K562 (cell line): ENCODE measurements around the gene FIGLA. TPM values are rescaled to one million over a fixed set of nuclear protein-coding genes. Genes with fewer than 3 reads are reported as not detected.

Source experiments
- ATAC-seq: fragments of 200-7000 bp; cut with Tn5 transposase; 3 replicates; pipeline ENCODE4 v1.9.1; 2020; ENCODE audit warnings: moderate library complexity
- BruUV-seq: library from RNA; stranded (reverse); fragments of 400-500 nt; replicated peaks from 2 replicates; lab custom pipeline; 2021; lab: Mats Ljungman, UMichigan
- CTCF ChIA-PET: fragments of 300-600 bp; formaldehyde crosslinking; extraction: SDS; loops from one replicate; lab custom pipeline; 2021; ENCODE audit warnings: low intra/inter-chr PET ratio; lab: Yijun Ruan, JAX
- POLR2A ChIA-PET: fragments of 300-600, 350-650 bp; sonication (Branson Sonifier 250); formaldehyde crosslinking; extraction: SDS; loops from one replicate; lab custom pipeline; 2021; ENCODE audit warnings: antibody characterized with exemption, inconsistent platforms; lab: Yijun Ruan, JAX
- DNase-seq, 4 experiments: peaks; one replicate each; pipeline versions ENCODE4 v3.0.0 to v3.0.0-alpha.2; 2011 to 2018; ENCODE audit warnings: low spot score in 3 of 4, mixed read lengths in 3 of 4; ENCODE audit errors: extremely low read depth in 1 of 4
- FAIRE-seq: peaks from 2 replicates; lab custom pipeline; 2011; peaks lifted over from hg19 to GRCh38; lab: Jason Lieb, UNC
- H2AFZ ChIP-seq: 2 replicates; pipeline ENCODE4 v1.6.0; 2011; ENCODE audit warnings: low read depth, low read length, control low read depth, inconsistent platforms
- H3K27ac ChIP-seq: fragments of 200-600 bp; 3 replicates; pipeline ENCODE4 v1.8.0; 2011; ENCODE audit warnings: low read depth, mild to moderate bottlenecking, control low read depth, inconsistent platforms, low read length, moderate library complexity, mixed read lengths; ENCODE audit errors: extremely low read depth
- H3K27me3 ChIP-seq, 2 experiments: fragments of 300-600 bp in 1 of 2; 2 replicates in 1 of 2; 3 replicates in 1 of 2; pipeline versions ENCODE4 v1.6.0 to v1.8.0; 2011; ENCODE audit warnings: inconsistent platforms in 2 of 2, low read length in 2 of 2, mild to moderate bottlenecking in 1 of 2, mixed read lengths in 1 of 2, moderate library complexity in 1 of 2; ENCODE audit not compliant: control insufficient read depth in 2 of 2, insufficient read depth in 2 of 2
- H3K36me3 ChIP-seq: fragments of 300-600 bp; 3 replicates; pipeline ENCODE4 v1.8.0; 2011; ENCODE audit warnings: mild to moderate bottlenecking, low read length, inconsistent platforms; ENCODE audit not compliant: control insufficient read depth, insufficient read depth
- H3K4me1 ChIP-seq, 2 experiments: fragments of 200-600 bp in 1 of 2; replicated peaks in 1 of 2; 2 replicates in 1 of 2; 3 replicates in 1 of 2; pipeline versions ENCODE4 v1.5.1 to v1.8.0; 2011; ENCODE audit warnings: inconsistent platforms in 2 of 2, low read length in 2 of 2, mild to moderate bottlenecking in 1 of 2, mixed read lengths in 1 of 2, moderate library complexity in 1 of 2; ENCODE audit not compliant: control insufficient read depth in 2 of 2, insufficient read depth in 2 of 2
- H3K4me2 ChIP-seq: 2 replicates; pipeline ENCODE4 v1.6.1; 2011; ENCODE audit warnings: low read length, control low read depth, inconsistent platforms, mixed read lengths; ENCODE audit not compliant: insufficient read depth
- H3K4me3 ChIP-seq: fragments of 200-600 bp; sonication (generic), shearing (Covaris generic); 2 replicates; pipeline ENCODE4 v1.5.1; 2016; ENCODE audit warnings: control low read depth, inconsistent platforms
- H3K79me2 ChIP-seq: fragments of 200-600 bp; 3 replicates; pipeline ENCODE4 v1.8.0; 2011; ENCODE audit warnings: low read length, inconsistent platforms; ENCODE audit not compliant: control insufficient read depth, insufficient read depth
- H3K9ac ChIP-seq, 2 experiments: 2 replicates each; pipeline versions ENCODE4 v1.6.0 to v1.6.1; 2011; ENCODE audit warnings: low read depth in 2 of 2, low read length in 2 of 2, control low read depth in 1 of 2, inconsistent platforms in 1 of 2, mild to moderate bottlenecking in 1 of 2, mixed read lengths in 1 of 2; ENCODE audit not compliant: insufficient read depth in 1 of 2
- H3K9me1 ChIP-seq: one replicate; pipeline ENCODE4 v1.6.0; 2011; ENCODE audit warnings: inconsistent platforms, mild to moderate bottlenecking, low read length, moderate library complexity; ENCODE audit not compliant: control insufficient read depth, insufficient read depth
- H3K9me3 ChIP-seq: replicated peaks from 2 replicates; pipeline ENCODE4 v1.5.1; 2011; ENCODE audit warnings: low read depth, low read length, inconsistent platforms; ENCODE audit not compliant: control insufficient read depth, insufficient read depth
- H4K20me1 ChIP-seq: replicated peaks from 2 replicates; pipeline ENCODE4 v1.6.1; 2011; ENCODE audit warnings: low read length, inconsistent platforms, mixed read lengths; ENCODE audit not compliant: control insufficient read depth, insufficient read depth
- HDAC8 ChIP-seq: fragments of 450-650 bp; IDR thresholded peaks from 2 replicates; pipeline ENCODE4 v1.6.1; 2016; ENCODE audit warnings: mild to moderate bottlenecking, missing genetic modification characterization, moderate library complexity, missing compliant biosample characterization
- MTA1 ChIP-seq: fragments of 450-650 bp; IDR thresholded peaks from 2 replicates; pipeline ENCODE4 v1.6.1; 2017; ENCODE audit warnings: borderline replicate concordance
- RBM17 ChIP-seq: fragments of 200-400 bp; formaldehyde crosslinking; IDR thresholded peaks from 2 replicates; pipeline ENCODE4 v1.6.1; 2017; ENCODE audit warnings: low read depth, mild to moderate bottlenecking, low read length, borderline replicate concordance
- WGBS: fragments of 100-300 bp; shearing (Covaris generic); methylation state at CpG from one replicate; pipeline ENCODE4 v1.1.6; 2016; ENCODE audit warnings: low coverage, mixed read lengths; ENCODE audit not compliant: insufficient coverage; ENCODE audit errors: missing lambda C conversion rate; 5-methylcytosine and 5-hydroxymethylcytosine counted together
- in situ Hi-C: fragments of 300-500 bp; cut with MboI; formaldehyde crosslinking; loops from 4 replicates; pipeline ENCODE4 v1.15.0; 2018; ENCODE audit warnings: inconsistent platforms, mixed read lengths
- intact Hi-C: fragments of 100-400 bp; cut with micrococcal nuclease; formaldehyde crosslinking; loops from 2 replicates; pipeline ENCODE4 v1.14.2; 2022
- polyA plus RNA-seq, 8 experiments: library from polyadenylated mRNA; depleted of rRNA in 4 of 8; stranded (reverse) in 5 of 8; unstranded in 3 of 8; fragments of >200 nt; fragmentation: Nextera tagmentation in 2 of 8; fragmentation: Illumina TruSeq in 1 of 8; extraction: Ambion mirVana in 2 of 8; extraction: Trizol in 1 of 8; gene quantifications; 2 replicates each; pipeline versions ENCODE4 v1.2.1 to v1.2.3, GENCODE V29; 2011 to 2014; ENCODE audit warnings: inconsistent platforms in 1 of 8, missing spikeins in 1 of 8
- total RNA-seq, 7 experiments: library from RNA; depleted of rRNA in 6 of 7; stranded (reverse); fragments of >200 nt in 6 of 7; fragmentation: Illumina TruSeq in 2 of 7; extraction: Trizol in 2 of 7; gene quantifications; 2 replicates each; pipeline versions ENCODE4 v1.2.1 to v1.2.3, GENCODE V29; 2011 to 2021; ENCODE audit warnings: low replicate concordance in 1 of 7
- TF ChIP-seq, protein P1 (sequence below), 2 experiments: fragments of 450-650 bp; IDR thresholded peaks; 2 replicates each; pipeline ENCODE4 v1.6.1; 2016; ENCODE audit warnings: mild to moderate bottlenecking in 2 of 2, borderline replicate concordance in 1 of 2, low read depth in 1 of 2, moderate library complexity in 1 of 2
- TF ChIP-seq, protein P2 (sequence below): fragments of 450-650 bp; formaldehyde crosslinking; IDR thresholded peaks from 2 replicates; pipeline ENCODE4 v1.4.0; 2020; ENCODE audit warnings: mild to moderate bottlenecking, moderate library complexity

The FIGLA gene
- total and polyA plus RNA-seq, 9 of the 15 experiments (the other 6 are each of a cell fraction or from before 2014, with no cell fraction given) = not detected

DNA sequence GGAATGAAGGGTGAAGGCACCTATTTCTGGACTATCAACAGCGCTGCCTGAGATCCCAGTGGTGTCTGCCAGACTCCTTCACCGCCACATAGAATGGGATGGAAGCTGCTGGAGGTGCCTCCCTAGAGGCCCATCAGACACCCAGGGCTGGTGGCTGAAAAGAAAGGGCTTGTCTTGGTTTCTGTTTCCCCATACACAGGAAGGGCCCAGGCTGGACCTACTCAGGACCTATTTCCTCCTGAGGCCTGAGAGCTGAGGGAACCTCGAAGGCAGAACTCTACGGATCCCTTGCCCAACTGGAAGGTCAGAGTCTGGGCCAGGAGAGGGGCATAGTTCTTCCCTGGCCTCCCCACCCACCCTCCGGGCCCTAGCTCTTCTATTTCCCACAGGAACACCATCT lies 32.8 kb upstream of the FIGLA start (continued):
- TF ChIP-seq, protein P1, sequence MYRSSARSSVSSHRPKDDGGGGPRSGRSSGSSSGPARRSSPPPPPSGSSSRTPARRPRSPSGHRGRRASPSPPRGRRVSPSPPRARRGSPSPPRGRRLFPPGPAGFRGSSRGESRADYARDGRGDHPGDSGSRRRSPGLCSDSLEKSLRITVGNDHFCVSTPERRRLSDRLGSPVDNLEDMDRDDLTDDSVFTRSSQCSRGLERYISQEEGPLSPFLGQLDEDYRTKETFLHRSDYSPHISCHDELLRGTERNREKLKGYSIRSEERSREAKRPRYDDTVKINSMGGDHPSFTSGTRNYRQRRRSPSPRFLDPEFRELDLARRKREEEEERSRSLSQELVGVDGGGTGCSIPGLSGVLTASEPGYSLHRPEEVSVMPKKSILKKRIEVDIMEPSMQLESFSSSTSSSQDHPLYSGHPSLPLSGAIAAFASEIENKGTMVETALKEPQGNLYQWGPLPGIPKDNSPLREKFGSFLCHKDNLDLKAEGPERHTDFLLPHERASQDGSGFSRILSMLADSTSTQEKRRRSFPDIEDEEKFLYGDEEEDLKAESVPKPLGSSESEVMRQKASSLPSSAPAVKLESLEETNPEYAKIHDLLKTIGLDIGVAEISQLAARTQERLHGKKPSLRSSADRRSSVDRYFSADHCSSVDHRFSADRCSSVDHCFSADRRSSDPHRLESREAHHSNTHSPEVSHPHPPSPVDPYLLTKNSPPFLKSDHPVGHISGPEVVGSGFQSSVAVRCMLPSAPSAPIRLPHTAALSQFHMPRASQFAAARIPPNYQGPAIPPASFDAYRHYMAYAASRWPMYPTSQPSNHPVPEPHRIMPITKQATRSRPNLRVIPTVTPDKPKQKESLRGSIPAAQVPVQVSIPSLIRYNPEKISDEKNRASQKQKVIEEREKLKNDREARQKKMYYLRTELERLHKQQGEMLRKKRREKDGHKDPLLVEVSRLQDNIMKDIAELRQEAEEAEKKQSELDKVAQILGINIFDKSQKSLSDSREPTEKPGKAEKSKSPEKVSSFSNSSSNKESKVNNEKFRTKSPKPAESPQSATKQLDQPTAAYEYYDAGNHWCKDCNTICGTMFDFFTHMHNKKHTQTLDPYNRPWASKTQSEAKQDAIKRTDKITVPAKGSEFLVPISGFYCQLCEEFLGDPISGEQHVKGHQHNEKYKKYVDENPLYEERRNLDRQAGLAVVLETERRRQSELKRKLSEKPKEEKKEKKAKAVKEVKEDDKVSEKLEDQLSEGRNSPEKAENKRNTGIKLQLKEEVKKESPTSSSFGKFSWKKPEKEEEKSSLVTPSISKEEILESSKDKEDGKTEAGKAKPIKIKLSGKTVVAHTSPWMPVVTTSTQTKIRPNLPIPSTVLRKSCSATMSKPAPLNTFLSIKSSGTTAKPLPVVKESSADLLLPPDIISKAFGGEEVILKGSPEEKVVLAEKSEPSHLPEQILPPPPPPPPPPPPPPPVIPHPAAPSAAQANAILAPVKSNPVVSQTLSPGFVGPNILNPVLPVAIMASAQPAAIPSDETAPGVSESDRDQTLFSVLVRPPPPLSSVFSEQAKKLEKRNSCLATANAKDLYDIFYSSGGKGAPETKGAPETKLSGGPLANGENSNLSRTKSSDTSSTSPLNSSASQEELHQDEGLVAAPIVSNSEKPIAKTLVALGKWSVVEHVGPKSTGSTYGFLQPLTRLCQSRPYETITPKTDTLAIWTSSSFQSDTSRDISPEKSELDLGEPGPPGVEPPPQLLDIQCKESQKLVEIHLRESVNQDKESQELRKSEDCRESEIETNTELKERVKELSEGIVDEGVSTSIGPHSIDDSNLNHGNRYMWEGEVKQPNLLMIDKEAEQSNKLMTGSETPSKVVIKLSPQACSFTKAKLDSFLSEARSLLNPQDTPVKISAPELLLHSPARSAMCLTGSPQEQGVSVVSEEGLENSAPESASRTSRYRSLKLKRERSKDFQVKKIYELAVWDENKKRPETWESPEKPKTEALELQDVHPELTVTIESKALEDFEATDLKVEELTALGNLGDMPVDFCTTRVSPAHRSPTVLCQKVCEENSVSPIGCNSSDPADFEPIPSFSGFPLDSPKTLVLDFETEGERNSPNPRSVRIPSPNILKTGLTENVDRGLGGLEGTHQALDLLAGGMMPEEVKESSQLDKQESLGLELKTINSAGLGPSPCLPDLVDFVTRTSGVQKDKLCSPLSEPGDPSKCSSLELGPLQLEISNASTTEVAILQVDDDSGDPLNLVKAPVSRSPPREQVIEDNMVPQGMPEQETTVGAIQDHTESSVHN (IDR thresholded peaks at IDR 0.05; ENCODE audit: borderline replicate concordance in 1 of 2, low read depth in 1 of 2) = no peak
- TF ChIP-seq, all 486 proteins: peak for 0

DNA sequence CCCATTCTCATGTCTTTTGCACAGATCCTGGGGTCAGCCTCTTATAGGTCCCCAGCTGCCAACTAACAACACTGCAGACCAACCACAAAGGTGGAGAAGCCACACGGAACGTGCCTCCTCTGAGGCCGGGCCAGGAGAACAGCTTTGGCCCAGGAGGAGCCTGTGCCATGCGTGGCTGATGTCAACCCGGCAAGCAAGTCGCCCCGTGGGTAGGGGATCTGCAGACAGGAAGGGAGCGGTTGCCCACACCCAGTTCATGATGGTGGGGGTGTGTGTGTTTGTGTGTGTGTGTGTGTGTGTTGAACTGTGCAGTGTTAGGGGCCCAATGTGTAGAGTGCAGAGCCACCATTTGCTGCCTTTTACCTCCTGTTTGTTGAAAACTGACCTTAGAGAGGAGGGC lies 32.4 kb upstream of the FIGLA start:
- FAIRE-seq (no peak), ATAC-seq (no peak), DNase-seq (no peak)
- TF ChIP-seq MTA1 (no peak), RBM17 (no peak), HDAC8 (tag) (no peak)
- TF ChIP-seq, protein P2, sequence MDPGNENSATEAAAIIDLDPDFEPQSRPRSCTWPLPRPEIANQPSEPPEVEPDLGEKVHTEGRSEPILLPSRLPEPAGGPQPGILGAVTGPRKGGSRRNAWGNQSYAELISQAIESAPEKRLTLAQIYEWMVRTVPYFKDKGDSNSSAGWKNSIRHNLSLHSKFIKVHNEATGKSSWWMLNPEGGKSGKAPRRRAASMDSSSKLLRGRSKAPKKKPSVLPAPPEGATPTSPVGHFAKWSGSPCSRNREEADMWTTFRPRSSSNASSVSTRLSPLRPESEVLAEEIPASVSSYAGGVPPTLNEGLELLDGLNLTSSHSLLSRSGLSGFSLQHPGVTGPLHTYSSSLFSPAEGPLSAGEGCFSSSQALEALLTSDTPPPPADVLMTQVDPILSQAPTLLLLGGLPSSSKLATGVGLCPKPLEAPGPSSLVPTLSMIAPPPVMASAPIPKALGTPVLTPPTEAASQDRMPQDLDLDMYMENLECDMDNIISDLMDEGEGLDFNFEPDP (CRISPR knock-in tag) = no peak
- no peaks in the 10 kb centered on the region for H3K9me3 ChIP-seq
- no peak overlapping the region for H2AFZ ChIP-seq
- ChIA-PET POLR2A (interaction anchor here (0.6 kb wide), 1 partner anchor 103 kb away, joined by 4 read pairs; no protein-coding TSS in a partner anchor), CTCF (no interaction called here)
- H3K9ac ChIP-seq = no peak overlapping the region
- no peak overlapping the region for H3K27ac ChIP-seq
- H3K36me3 ChIP-seq = no peaks in the 10 kb centered on the region
- H3K79me2 ChIP-seq = no peaks in the 10 kb centered on the region
- no peaks in the 10 kb centered on the region for H4K20me1 ChIP-seq
- no peak overlapping the region for H3K4me2 ChIP-seq
- no peak overlapping the region for H3K4me3 ChIP-seq
- in situ Hi-C loops (no loop called here), intact Hi-C loops (no loop called here)
- no peaks in the 10 kb centered on the region for H3K4me1 ChIP-seq
- H3K27me3 ChIP-seq = peaks cover 18 to 31% of the 10 kb centered on the region in 2 experiments; a peak in 4 of 5 replicates
- no TSS peak for BruUV-seq
- H3K9me1 ChIP-seq = no peaks in the 10 kb centered on the region
- 2% methylated on average over 8 of the region's 8 CpGs for WGBS
